ENCODE measurements around the gene OR52M1.

The OR52M1 gene

DNA sequence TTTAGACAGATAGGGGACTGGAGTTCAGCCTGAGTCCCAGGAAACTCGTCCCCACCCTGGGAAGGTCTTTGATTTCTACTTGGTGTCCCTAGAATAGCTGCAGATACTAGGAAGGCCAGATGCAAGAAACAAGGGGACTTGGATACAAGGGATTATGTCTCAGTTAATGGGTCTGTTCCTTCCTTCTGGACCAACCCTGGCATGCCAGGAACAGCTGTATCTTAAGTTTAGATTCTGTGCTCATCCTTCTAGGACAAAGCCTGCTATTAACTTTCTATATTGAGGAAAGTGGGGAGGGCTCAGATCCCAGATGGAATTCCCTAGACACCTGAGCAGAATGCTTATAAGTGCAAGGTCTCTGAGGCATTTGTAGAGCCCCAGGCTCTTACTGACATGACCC lies 3.9 kb upstream of the OR52M1 start:
- TF ChIP-seq, protein P1, sequence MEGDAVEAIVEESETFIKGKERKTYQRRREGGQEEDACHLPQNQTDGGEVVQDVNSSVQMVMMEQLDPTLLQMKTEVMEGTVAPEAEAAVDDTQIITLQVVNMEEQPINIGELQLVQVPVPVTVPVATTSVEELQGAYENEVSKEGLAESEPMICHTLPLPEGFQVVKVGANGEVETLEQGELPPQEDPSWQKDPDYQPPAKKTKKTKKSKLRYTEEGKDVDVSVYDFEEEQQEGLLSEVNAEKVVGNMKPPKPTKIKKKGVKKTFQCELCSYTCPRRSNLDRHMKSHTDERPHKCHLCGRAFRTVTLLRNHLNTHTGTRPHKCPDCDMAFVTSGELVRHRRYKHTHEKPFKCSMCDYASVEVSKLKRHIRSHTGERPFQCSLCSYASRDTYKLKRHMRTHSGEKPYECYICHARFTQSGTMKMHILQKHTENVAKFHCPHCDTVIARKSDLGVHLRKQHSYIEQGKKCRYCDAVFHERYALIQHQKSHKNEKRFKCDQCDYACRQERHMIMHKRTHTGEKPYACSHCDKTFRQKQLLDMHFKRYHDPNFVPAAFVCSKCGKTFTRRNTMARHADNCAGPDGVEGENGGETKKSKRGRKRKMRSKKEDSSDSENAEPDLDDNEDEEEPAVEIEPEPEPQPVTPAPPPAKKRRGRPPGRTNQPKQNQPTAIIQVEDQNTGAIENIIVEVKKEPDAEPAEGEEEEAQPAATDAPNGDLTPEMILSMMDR (IDR thresholded peaks at IDR 0.05; ENCODE audit: low read depth, low read length, missing control alignments), result no peak
- no peak for DNase-seq (ENCODE audit: low read depth)
- in situ Hi-C loops (cut with HindIII; ENCODE audit: low sequenced_read_pairs), result no loop called here
- no peak overlapping the region for H3K4me3 ChIP-seq (ENCODE audit: low read depth, low read length)

DNA sequence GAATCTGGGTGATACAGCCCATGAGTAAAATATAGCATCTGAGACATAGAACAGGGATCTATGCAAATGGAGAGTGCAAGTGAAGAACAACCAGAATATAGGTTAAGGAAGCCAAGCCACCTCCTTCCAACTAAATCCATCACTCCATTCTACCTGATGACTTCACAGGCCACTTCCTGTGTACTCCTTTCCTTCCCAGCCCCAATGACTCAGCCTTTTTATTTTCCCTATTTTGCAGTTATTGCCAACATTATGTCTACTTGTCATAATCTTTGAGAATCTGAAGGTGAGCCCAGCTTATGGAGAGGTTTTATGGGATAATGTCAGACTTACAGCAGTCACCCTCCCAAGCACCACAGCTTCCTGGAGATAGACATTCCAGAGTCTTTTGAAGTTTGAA lies 1.4 kb upstream of the OR52M1 start:
- TF ChIP-seq, protein P1 (IDR thresholded peaks at IDR 0.05; ENCODE audit: low read depth, low read length, missing control alignments), result no peak
- in situ Hi-C loops (cut with HindIII; ENCODE audit: low sequenced_read_pairs), result no loop called here
- no peak for DNase-seq (ENCODE audit: low read depth)
- H3K4me3 ChIP-seq (ENCODE audit: low read depth, low read length), result no peak overlapping the region

DNA sequence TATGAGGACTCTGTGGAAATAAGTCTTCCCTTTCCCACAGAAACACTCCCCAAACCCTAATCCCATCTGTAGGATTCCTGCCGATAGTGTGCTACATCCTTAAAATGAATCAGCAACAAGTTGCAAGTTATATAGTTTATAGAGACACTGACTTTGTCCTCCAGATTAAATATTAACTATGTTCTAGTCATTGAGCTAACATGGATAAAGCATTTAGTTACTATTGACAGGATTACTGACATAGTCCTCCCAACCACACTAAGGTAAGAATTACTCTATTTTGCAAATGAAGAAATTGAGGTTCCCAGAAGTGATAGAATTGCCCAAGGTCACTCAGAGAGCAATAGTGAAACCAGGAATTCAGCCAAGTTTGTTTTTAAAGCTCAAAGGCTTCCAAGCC lies 1.9 kb downstream of the OR52M1 start:
- in situ Hi-C loops (cut with HindIII; ENCODE audit: low sequenced_read_pairs), result no loop called here
- DNase-seq (ENCODE audit: low read depth), result no peak
- TF ChIP-seq, protein P1 (IDR thresholded peaks at IDR 0.05; ENCODE audit: low read depth, low read length, missing control alignments), result no peak
- no peak overlapping the region for H3K4me3 ChIP-seq (ENCODE audit: low read depth, low read length)

DNA sequence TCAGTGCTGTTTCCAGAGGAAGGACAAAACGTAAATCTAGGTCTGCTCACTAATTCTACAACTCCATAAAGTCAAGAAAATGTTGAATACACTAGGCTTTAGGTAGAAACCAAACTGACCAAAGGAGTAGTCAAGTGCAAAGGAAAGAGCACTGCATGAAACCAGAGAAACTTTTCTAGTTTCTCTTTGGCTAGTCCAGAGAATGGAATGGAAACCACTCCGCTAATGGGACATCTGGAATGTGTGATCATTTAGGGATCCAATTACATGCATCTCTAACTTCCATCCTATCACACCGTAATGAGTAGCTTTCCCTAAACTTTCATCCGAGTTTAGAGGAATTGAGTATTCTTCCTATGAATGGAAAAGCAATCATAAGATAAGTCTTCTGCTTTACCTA lies 2.4 kb downstream of the OR52M1 start:
- in situ Hi-C loops (cut with HindIII; ENCODE audit: low sequenced_read_pairs), result no loop called here
- H3K4me3 ChIP-seq (ENCODE audit: low read depth, low read length), result no peak overlapping the region
- TF ChIP-seq, protein P1 (IDR thresholded peaks at IDR 0.05; ENCODE audit: low read depth, low read length, missing control alignments), result no peak
- DNase-seq (ENCODE audit: low read depth), result no peak

DNA sequence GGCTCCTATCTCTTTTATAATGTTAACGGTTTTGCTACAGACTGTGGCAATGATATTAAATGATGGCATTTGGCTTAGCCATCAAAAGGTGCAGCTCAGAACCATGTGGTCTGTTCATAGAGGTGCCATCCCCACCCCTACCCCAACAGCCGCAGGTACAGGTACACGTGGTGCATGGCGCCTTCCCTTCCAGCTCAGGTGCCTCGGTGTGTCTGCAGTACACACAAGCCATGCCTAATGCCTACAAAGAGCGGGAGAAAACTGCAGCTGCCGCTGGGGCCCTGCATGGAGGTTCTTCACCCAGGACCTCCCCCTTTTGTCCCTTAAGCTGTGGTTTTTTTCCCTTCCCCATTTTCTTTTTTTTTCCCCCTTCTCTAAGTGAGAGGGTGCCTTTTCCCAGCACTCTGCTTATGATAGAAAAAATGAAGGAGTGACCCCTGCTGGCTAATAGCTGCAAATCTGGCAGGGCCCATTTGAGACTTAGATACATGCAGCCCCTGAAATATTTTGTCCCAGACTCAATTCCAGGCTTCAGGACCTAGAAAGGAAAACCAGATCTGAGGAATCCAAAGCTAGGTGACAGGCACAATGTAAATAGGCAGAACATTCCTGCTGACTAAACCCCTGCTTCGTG lies 6.5 kb downstream of the OR52M1 start:
- no peak for DNase-seq (ENCODE audit: low read depth)
- H3K4me3 ChIP-seq (ENCODE audit: low read depth, low read length), result no peak overlapping the region
- in situ Hi-C loops (cut with HindIII; ENCODE audit: low sequenced_read_pairs), result no loop called here
- TF ChIP-seq, protein P1 (IDR thresholded peaks at IDR 0.05; ENCODE audit: low read depth, low read length, missing control alignments), result peak; percentile 13

DNA sequence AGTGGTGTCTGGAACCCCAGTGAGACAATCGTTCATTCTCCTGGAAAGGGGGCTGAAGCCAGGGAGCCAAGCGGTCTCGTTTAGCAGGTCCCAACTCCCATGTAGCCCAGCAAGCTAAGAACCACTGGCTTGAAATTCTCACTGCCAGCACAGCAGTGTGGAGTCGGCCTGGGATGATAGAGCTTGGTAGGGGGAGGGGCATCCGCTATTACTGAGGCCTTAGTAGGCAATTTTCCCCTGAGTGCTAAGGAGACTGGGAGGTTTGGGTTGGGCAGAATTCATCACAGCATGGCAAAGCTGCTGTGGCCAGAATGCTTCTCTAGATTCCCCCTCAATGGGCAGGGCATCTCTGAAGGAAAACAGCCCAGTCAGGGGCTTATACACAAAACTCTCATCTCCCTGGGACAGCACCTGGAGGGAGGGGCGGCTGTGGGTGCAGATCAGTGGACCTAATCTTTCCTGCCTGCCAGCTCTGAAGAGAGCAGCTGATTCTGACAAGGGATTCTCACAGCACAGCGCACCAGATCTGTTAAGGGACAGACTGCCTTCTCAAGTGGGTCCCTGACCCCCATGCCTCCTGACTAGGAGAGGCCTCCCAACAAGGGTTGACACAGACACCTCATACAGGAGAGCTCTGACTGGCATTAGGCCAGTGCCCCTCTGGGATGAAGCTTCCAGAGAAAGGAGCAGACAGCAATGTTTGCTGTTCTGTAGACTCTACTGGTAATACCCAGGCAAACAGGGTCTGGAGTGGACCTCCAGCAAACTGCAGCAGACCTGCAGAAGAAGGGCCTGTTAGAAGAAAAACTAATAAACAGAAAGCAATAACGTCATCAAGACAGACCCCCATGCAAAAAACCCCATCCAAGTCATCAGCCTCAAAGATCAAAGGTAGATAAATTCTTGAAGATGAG lies 14.8 kb downstream of the OR52M1 start:
- DNase-seq (ENCODE audit: low read depth), result no peak
- in situ Hi-C loops (cut with HindIII; ENCODE audit: low sequenced_read_pairs), result no loop called here
- TF ChIP-seq, protein P1 (IDR thresholded peaks at IDR 0.05; ENCODE audit: low read depth, low read length, missing control alignments), result no peak
- H3K4me3 ChIP-seq (ENCODE audit: low read depth, low read length), result no peak overlapping the region
